ENCODE data around the gene LETM1. TPM values are rescaled to one million over a fixed set of nuclear protein-coding genes. Genes with fewer than 3 reads are reported as not detected.

LETM1 gene
- total RNA-seq, 2 donors from 2014 or later = 37.2 to 50.5 TPM

DNA sequence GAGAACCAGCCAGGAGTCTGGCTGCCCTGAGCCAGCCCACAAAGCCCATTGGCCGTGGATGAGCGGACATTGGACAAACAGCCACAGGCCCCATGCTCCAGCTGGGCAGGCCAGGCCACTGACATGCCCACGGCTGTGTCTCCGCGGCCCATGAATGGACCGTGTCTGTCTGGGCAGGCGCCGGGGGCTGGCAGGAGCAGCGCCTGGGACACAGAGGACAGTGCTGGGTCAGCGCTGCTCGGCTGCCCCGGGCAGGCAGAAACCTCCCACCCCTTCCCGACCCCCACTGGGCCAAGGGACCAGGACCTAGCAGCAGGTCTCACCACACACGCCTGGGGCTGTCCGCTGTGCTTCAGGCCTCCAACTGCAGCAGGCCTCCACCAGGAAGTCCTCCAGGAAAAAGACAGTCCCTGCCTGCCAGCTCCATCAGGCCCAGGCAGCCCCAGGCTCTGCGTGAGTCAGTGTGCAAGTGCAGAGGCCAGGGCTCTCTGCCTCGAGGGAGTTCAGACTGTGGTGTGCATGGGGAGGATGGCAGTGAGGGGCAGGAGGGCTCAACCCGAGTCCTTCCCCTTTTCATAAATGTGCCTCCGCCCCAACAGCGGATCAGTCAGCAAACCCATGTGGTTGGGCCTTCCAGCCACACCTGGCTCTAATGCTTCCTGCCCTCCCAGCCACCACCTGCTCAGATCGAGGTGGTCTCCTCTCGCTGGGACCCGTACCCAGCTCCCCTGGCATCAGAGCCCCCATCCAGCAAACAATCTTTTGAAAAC lies 80.0 kb downstream of the LETM1 start:
- no peak for ATAC-seq
- intact Hi-C loops (cut with DNase I) = no loop called here
- DNase-seq = no peak

DNA sequence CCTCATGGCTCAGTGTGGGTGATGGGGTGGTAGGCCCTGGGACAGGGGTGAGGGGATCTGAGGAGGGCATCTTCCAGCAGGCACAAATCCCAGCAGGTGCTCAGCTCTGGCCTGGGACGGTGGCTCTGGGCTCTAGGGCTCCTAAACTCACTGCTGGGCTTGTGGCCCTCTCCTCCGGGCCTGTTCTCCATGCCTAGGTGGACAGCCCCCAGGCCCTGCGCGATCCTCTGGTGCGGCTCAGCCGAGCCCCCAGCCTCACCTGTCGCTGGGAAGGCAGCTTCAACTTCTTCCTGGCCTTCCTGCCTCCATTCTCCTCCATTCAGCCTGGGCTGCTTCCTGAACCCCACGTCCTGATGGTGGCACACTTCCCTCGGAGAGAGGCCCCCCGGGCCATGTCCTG lies 82.2 kb downstream of the LETM1 start:
- intact Hi-C loops (cut with DNase I) = no loop called here
- no peak for ATAC-seq
- DNase-seq = no peak

DNA sequence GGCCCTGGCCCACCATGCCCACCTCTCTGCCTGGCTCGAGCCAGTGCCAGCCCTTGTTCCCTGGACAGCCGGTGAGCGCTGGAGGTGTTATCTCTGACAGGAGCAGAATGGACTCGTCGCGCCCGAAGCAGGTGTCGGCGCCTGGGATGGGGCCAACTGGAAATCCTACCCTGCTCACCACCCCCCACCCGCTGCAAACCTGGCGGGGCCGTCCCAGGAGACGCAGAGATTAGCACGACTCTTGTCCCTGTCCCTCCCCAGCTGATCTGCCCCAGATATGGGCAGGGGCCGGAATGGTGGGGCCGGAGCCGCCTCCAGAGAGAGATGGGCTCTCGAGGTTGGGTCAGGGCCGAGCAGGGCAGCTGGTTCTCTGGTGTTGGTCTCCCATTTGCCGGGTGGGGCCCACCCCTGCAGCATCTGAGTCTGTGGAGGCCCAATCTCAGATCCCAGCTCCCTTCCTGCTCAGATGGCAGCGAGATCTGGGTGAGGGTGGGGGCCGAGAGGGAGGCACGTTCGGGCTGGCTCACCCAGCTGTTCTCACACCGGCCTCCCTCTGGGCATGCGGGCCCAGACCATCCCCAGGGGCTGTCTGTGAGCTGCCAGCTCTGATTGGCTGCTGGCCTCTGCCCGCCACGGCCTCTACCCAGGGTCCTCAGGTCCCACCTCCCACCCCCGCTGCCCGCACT lies 83.0 kb downstream of the LETM1 start:
- ATAC-seq (no peak), DNase-seq (no peak)
- intact Hi-C loops (cut with DNase I) = no loop called here

DNA sequence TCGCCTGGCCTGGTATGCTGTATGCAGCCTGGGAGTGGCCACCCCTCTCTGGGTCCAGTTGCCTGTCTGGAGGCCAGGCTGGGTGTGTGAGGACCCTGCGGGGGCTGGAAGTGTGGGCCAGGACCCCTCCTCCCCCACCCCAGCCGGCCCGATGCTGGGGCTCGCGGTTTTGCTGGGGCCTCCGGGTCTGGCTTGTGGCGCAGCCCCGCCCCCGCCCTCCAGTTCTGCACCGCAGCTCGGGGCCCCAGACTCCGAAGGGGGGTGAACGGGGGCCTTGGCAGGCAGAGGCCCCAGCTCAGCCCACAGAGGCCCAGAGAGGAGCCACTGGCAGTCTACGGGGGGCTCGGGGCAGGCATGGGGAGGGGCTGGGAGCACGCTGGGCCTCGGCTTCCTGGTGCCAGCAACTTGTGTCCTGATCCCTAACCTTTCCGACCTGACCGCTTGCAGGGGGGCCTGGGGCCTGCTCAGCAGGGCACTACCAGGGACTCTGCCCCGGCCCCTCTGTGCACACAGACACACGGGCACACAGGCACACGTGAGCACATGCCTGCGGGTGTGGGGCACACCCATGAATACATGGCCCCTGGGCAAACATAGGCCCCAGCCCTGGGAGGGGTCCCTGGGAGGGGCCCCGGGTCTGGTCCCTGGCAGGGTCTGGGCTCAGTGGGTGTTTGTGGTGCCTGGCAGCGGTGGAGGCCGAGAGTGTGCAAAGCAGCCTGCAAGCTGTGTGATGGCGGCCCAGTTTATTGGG lies 84.2 kb downstream of the LETM1 start:
- DNase-seq (no peak), ATAC-seq (no peak)
- intact Hi-C loops (cut with DNase I) = no loop called here

DNA sequence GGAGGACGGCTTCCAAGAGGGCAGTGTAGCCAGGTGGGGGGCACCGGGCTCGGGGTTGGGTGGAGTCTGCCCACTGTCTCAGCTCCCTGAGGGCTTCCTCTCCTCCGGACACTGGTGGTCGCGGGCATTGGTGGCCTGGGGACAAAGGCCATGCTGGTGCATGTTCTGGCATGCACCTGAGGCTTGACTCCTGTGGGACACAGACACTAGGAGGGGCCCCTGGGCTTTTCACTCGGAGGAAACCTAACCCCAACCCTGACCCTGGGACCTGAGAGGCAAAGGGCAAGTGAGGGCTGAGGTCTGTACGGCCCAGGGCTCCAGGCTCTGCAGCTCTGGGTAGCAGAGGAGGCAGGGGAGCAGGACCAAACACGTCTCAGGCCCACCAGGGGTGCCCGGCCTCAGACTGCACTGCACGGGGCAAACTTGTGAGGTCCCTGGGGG lies 85.1 kb downstream of the LETM1 start:
- DNase-seq = no peak
- intact Hi-C loops (cut with DNase I) = no loop called here
- ATAC-seq = no peak

DNA sequence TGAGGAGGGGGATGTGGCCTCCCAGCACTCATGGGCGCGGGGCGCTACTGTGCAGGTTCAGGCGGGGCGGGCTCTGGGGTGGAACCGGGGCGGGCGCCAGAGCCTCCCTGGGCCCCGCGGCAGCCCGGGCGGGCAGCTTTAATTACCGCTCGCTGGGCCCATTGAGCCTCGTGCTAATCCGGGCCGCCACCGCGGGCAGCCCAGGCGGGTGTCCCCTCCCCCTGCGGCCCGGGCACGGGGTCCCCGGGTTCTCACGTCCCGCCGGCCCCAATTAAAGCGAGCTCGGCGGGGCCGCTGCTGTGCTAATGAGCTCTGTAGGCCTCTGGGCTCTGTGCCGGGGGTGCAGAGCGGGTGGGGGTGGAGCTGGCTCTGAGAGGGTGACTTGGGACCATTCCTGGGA lies 85.7 kb downstream of the LETM1 start:
- ATAC-seq (no peak), DNase-seq (no peak)
- intact Hi-C loops (cut with DNase I) = no loop called here

DNA sequence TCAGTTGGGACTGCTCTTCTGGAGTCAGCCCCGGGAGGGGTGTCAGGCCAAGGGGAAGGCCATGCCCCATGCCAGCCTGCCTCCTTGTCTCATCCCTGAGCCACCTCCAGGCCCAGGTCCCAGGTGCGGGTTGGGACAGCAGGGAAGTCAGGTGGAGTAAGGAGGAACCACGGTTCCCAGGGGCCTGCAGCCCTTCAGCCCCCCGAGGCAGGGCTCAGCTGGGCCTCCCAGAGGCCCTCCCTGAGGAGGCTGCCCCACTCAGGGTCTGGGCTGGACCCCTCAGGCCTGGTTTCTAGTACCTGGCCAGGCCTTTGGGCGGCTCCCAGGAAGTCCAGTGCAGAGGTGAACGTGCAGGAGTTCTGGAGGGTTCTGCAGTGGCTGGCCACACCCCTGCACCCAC lies 86.3 kb downstream of the LETM1 start:
- ATAC-seq = no peak
- DNase-seq = no peak
- intact Hi-C loops (cut with DNase I) = no loop called here

DNA sequence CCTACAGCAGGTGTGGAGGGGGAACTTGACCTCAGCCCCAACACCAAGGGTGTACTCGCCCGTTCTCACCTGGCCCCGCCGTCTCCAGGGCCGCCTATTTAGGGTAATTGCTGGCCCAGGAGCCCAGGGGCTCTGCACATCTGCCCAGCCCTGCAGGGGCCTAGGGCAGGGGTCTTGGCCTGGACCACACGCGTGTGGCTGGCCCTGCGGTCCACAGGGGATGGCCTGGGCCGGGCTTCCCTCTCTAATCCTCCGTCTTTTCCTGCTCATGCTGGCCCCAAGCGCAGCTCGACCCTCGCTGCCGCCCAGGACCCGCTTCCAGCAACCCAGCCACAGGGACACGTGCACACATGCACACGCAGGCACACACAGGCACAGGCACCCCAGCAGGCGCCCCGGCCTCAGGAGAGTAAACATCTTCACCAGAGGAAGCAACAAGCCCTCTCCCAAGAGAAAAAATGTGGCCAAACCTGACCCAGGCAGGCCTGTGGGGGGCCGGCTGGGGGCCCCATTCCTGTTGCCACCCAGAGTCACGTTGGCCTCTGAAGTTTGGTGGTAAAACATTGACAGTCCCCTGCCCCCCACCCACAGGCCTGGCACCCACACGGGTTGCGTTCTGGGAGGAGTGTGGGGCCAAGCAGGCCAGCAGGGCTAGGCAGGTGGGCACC lies 87.5 kb downstream of the LETM1 start:
- DNase-seq (no peak), ATAC-seq (no peak)
- intact Hi-C loops (cut with DNase I) = no loop called here

DNA sequence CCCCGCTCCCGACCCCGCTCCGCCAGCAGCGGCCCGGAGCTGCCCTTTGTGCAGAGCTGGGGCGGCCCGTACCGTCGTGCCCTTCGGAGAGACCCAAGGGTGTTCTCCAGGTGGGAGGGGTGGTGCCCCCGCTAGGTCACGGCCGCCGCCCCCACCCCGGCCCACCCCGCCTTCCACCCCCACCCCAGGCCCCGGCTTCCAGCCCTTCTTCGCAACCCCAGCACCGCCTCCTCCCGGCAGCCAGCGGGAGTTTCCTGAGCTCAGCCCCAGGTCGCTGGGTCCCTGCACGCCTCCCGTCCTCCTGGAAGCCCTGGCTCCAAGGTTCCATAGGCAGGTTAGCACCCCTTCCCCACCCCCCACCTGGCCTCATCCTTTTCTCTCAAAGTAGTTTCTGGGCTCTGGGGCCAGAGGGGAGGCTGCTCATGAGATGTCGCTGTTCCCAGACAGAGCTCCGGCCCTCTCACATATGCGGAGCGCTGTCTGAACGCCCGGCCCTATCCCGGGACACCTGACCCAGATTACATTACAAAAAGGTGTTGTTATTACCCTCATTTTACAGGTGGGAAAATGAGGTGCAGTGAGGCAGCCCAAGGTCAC lies 88.1 kb downstream of the LETM1 start:
- DNase-seq = no peak

DNA sequence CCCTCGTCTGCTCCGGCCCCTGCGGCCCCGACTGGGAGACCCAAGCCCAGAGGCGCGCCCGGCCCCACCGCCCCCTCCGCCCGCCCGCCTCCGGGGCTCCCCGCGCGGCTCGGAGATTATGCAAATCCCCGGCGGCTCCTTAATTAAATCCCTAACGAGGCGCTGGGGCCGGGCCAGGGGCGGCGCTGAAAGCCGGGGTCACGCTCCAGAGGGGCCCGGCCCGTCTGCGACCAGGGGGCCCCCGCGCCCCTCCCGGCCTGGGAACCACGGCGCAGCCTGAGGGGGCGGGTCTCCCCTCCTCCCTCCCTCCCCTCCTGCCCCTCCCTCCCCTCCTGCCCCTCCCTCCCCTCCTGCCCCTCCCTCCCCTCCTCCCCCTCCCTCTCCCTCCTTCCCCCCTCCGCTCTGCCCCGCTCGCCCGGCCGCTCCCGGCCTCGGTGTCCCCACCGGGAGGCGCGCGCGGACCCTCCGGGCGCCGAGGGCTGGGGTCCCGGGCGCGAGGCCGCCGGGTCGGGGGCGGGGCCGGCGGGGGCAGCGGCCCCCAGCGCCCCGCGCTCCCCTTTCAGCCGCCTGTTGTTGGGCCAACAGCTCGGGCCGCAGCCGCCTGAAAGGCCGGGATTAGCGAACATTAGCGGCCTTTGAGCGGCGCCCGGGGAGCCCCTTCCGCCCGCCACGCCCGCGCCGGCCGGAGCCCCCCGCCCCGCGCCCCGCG lies 88.7 kb downstream of the LETM1 start:
- peak; percentile 2 to 21 for ATAC-seq

More for the DNA sequence above, 88.1 kb downstream of the LETM1 start:
- intact Hi-C loops (cut with DNase I) = no loop called here
- no peak for ATAC-seq

DNA sequence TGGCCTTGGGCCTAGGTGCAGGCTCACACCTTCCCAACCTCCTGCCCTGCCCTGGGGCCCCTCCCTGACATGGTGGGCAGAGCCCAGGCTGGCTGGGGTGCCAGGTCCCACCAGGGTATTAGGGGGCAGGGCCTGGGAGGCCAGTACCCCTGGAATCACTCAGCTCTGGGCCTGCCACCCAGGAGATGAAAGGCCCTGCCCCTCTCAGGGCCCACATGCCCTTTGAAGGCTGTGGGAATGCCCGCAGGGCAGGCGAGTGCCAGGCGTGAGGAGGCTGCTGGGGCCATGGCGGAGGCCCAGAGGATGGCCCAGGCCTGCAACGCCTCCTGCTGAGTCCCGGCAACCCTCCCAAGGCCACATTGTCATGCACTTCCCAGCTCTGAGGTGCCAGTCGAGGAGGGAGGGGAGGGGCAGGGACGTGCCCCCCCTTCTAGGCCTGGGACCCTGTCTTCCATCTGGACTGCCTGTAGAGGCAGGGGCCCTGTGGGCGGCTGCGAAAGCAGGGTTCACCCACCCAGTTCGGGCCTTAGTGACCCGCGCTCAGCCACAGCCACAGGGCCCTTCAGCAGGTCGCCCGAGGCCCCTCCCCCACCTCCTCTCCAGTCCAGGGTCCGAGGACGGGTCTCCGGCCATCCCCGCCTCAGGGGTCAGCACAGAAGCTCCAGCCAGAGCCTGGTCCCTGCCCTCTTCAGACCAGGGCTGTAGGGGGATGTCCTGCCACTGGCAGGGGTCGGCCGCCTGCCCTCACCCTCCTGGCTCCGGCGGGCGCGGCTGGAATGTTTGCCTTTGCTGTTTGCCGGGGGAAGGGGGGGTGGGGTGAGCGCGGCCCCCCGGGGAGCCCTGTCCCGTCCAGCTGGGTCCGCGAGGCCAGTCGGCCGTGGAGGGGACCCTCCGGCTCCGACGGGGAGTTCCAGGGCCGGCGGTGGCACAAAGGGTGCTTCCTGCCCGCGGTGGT lies 89.6 kb downstream of the LETM1 start:
- intact Hi-C loops (cut with DNase I) = no loop called here
- DNase-seq (no peak), ATAC-seq (no peak)

More for the DNA sequence above, 88.7 kb downstream of the LETM1 start:
- intact Hi-C loops (cut with DNase I) = no loop called here
- no peak for DNase-seq

DNA sequence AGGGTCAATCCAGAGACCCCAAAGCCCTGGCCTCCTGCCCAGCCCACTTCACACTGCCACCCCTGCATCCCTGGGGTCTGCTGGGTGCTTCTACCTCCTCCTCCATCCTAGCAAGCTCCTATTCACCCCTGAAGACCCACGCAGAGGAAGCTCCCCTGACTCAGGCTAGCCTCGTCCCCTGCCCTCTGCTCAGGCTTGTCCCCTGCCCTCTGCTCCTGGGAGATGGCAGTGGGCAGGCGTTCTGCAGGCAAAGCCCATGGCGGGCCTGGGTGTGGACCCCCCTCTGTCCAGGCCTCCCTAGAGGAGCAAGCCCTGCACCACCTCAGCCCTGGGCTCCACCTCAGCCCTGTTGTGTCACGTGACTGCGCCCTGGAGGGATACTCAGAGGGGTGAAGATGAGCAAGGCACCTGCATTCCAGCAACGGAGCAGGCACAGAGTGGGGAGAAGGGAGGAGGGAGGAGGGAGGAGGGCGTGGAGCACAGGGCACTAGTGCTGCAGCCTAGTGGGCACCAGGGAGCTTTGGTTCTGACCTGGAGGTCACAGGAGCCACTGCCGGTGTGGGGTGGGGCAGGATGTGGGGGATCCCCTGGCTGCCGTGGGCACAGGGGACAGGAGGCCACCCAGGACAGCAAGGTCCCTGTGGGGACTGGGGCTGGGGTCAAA lies 90.4 kb downstream of the LETM1 start:
- ATAC-seq (no peak), DNase-seq (no peak)
- intact Hi-C loops (cut with DNase I) = no loop called here

DNA sequence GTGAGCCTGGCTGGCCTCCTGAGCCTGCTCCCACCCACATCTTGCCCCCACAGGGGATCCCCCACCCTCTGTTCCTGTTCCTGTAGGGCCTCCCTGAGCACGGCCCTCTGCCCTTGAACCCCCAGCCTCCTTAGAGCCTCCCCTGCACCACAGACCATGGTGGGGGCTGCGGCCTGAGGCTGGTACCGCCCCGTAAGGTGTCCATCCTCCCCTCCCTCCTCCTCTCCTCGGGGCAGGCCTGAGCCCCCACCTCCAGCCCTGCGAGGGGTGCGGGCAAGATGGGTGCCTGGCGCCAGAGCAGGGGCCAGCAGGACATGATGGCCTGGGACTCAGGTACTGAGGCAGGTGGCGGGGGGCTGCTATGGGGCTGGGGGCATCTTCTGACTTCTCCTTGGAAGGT lies 91.3 kb downstream of the LETM1 start:
- ATAC-seq (no peak), DNase-seq (no peak)
- intact Hi-C loops (cut with DNase I) = no loop called here

DNA sequence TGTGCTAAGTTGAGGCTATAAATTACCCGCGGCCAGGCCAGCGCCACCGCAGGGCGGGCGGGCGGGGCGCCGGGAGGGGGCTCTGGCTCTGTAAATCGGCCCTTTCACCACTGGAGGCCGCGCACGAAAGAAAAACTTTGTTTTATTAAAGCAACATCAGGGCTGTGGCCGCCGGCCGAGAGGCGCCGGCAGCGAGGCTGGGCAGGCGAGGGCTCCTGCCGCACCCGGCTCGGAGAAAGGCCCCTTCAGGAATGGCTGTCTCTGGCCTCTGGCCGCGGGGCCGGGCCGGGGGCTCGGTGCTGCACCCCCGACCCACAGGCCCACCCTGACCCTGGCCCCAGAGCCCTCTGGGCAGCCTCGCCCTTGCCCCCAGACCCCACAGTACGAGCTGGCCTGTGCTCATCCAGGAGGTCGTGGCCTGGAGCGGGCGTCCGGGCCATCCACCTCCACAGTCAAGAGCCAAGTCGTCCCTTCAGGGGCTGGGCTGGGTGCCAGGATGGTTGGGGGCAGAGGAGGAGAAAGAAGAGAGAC lies 92.3 kb downstream of the LETM1 start:
- ATAC-seq (peak; percentile 32 to 62), DNase-seq (peak; percentile 59)
- intact Hi-C loops (cut with DNase I) = no loop called here

DNA sequence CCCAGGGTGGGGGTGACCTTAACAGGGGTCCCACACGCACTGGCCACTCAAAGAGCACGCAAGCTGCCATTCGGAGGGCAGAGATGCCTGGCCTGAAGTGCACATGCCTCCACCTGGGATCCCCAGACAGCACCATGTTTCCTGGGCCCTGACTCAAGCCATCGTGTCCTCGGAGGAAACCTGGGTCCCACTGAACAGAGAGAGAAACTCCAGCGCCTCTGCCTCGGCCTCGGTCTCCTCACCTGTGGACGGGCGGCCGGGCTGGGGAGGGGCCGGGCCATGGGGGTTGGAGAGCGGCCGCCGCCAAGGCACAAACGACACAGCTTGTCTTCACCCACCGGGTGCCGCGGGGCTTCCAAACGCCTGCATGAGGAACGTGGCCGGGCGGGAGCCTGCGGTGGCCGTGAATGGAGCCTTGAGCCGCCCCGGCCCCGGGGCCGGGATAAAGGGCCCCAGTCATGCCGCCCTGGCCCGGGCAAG lies 92.8 kb downstream of the LETM1 start:
- DNase-seq = no peak
- ATAC-seq = no peak
- intact Hi-C loops (cut with DNase I) = no loop called here

DNA sequence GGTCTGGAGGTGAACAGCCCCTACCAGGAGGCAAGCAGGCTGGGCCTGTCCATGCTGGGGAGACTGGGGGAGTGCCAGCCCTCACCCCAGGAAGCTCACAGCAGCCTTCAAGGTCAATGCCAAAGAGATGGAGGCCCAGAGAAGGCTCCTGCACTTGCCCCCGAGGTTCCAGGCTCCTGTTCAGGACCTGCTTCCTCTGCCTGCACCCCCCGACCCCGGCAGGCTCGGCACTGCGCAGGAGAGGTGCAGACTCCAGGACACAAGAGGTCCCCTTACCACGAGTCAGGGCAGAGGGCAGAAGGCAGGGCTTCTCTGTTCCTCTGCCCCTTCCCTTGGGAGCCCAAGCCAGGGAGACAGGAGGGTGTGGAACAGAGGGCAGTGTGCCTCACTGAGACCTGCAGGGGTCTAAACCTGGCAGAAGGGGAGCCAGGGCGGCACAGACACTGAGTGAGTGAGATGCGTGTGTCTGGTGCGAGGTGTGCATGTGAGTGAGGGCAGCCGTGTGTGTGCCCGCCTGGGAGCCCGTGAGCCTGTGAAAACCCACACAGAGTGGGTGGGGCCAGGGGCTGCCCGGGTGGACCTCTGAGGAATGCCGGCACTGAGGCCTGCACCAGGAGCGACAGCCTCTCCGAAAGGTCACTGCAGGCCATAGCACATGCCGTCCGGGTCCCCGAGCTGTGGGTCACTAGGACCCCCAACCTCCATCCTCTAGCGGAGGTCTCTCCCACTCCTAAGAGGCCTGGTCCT lies 93.5 kb downstream of the LETM1 start:
- intact Hi-C loops (cut with DNase I) = no loop called here
- DNase-seq (no peak), ATAC-seq (no peak)

Measured in left cardiac atrium (tissue), 4 donors.